ENCODE measurements around the gene ADAM12.
"Not testable (repeated sequence)": the region's sequence is repeated elsewhere in the genome, so short reads cannot be mapped to it uniquely, and the experiment has no call there.

The ADAM12 gene

DNA sequence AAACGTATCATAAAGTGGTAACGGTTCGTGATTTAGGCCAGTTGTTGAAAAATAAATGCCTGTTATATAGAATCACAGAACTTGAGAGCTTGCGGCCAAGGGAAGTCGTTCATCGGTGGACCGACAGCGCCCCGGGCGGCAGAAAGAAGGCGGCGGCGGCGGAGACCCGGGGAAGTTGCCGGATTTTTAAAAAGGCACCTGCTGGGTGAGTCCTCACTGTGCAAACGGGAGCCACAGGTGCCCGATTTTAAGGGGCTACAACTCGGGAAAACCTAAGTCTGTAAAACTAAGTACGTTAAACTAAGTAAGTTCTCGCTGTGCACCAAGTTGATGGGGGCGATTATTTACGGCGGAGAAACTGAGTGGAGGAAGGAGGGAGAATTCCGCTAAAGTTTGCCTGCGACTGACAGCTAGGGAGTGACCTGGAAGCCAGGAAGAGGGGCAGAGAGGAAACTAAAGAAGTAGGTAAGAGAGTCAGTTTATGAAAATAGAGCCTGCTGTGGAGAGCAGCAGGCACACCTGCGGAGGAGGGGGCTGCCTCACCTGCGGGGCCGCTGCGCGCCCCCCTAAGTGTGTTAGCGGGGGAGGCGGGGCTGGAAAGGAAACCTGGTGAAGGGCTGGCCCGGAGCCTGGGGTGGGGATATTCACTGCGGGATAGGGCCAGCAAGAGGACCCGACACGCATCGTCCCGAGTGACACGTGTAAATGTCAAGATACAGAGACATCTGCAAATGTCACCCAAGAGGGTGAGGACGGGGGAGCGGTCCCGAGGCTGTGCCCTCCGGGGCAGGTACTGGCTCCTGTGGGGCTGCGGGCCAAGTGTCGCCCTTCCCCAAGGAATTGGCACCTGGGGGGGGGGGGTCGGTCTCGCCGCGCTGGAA is 996 bp downstream of the ADAM12 start:
- no peak overlapping the region for H3K4me3 ChIP-seq (ENCODE audit: low read depth, low read length)
- TF ChIP-seq, protein P1, sequence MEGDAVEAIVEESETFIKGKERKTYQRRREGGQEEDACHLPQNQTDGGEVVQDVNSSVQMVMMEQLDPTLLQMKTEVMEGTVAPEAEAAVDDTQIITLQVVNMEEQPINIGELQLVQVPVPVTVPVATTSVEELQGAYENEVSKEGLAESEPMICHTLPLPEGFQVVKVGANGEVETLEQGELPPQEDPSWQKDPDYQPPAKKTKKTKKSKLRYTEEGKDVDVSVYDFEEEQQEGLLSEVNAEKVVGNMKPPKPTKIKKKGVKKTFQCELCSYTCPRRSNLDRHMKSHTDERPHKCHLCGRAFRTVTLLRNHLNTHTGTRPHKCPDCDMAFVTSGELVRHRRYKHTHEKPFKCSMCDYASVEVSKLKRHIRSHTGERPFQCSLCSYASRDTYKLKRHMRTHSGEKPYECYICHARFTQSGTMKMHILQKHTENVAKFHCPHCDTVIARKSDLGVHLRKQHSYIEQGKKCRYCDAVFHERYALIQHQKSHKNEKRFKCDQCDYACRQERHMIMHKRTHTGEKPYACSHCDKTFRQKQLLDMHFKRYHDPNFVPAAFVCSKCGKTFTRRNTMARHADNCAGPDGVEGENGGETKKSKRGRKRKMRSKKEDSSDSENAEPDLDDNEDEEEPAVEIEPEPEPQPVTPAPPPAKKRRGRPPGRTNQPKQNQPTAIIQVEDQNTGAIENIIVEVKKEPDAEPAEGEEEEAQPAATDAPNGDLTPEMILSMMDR (IDR thresholded peaks at IDR 0.05; ENCODE audit: borderline replicate concordance, insufficient read depth, low read depth, low read length): peak; percentile 41; the same call in 1 of the 2 replicates

DNA sequence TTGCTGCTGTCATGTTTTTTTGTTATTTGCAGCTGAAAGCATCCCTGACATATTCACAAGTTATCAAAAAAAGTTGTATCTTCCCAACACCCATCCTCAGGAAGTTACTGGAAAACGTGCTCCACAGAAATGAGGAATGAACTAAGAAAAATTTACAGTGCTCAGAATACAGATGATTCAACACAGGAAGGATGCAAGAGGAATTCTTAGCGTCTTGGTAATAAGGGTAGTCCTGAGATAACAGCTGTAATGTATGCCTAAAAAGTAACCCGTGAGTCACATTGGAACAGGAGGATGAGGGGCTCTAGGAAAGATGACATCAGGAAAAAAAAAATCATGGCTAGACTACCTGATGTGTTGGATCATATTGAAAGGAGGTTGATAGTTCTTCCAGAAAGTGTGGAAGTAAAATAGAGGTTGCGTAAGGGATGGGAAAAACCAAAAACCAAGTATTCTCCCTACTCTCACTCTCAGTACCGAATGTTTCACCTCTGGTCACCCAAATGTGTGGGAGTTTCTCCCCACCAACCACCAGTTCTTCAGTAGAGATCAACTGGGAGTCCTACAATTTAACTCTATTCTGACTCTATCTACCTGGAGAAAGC is 3.9 kb downstream of the ADAM12 start:
- no peak overlapping the region for H3K4me3 ChIP-seq (ENCODE audit: low read depth, low read length)
- TF ChIP-seq, protein P1 (IDR thresholded peaks at IDR 0.05; ENCODE audit: borderline replicate concordance, insufficient read depth, low read depth, low read length): no peak

DNA sequence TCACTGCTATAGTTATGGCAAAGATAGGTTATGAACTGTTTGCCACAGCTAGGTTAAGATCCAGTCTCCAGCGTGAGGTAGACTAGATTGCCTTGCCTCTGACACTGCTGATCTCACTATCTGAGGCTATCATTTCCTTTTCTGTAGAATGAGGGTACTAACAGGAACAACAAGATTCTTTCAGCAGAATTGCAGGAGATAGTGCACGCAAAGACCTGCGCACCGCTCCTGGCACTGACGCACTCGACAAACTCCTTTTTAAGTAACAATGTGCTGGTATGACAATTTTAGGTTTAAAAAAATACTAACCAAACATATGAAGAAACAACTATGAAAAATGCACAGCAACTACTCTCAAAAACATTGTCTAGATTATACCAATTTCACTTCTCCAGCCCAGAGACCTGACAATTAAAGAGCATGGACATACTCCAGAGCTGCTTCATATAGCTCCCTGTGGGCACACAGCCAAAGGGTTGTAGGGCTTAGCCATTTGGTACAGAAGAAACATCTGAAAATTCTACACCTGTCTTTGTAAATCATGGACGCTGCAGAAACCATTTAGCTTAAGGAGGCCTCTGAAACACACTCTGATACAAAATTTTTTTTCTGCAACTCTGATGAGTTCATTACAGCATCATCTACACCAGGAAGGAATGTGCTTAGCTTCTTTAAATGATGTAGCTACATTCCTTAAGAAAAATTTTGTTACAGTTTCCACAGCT is 7.8 kb downstream of the ADAM12 start:
- TF ChIP-seq, protein P1 (IDR thresholded peaks at IDR 0.05; ENCODE audit: borderline replicate concordance, insufficient read depth, low read depth, low read length): no peak
- H3K4me3 ChIP-seq (ENCODE audit: low read depth, low read length): no peak overlapping the region

DNA sequence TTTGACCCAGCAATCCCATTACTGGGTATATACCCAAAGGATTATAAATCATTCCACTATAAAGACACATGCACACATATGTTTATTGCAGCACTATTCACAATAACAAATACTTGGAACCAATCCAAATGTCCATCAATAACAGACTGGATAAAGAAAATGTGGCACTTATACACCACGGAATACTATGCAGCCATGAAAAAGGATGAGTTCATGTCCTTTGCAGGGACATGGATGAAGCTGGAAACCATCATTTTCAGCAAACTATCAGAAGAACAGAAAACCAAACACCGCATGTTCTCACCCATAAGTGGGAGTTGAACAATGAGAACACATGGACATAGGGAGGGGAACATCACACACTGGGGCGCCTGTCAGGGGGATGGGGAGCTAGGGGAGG is 9.1 kb downstream of the ADAM12 start:
- H3K4me3 ChIP-seq (ENCODE audit: low read depth, low read length): not testable (repeated sequence)

DNA sequence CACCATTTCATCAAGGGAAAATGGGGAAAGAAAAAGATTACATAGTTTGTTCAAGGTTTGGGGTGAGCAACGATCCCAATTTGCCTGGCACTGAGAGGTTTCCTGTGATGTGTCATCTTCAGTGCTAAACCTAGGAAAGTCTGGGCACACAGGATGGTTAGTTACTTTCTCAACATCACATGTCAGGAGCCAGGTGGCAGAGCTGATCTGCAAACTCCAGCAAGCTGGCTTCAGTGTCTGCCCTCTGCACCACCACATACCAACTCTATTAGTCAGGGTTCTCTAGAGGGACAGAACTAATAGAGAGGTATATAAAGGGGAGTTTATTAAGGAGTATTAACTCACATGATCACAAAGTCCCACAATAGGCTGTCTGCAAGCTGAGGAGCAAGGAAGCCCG is 11.3 kb downstream of the ADAM12 start:
- no peak overlapping the region for H3K4me3 ChIP-seq (ENCODE audit: low read depth, low read length)
- TF ChIP-seq, protein P1 (IDR thresholded peaks at IDR 0.05; ENCODE audit: borderline replicate concordance, insufficient read depth, low read depth, low read length): no peak

DNA sequence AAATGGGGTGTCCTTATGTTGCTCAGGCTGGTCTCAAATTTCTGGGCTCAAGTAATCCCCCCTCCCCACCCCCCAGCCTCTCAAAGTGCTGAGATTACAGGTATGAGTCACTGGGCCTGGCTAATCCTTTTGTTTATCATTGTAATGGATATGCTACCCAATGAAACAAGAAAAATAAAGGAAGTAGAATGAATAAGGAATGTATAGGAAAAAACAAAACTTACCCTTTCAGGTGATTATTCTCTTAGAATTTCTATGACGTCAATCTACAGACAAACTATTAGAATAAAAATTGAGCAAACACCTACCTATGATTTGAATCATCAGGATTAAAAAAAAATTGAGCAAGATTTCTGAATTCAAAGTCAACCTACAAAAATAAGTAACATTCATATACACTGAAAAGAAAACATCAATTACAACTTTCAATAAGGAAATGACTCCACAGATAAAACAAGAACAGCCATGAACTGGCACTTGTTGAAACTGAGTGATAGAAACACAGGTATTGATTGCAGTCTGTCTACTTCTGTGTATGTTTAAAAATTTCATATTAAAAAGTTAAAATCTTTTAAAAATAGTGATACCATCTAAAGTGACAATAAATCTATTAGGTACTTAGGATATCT is 12.2 kb downstream of the ADAM12 start:
- TF ChIP-seq, protein P1 (IDR thresholded peaks at IDR 0.05; ENCODE audit: borderline replicate concordance, insufficient read depth, low read depth, low read length): no peak
- no peak overlapping the region for H3K4me3 ChIP-seq (ENCODE audit: low read depth, low read length)

DNA sequence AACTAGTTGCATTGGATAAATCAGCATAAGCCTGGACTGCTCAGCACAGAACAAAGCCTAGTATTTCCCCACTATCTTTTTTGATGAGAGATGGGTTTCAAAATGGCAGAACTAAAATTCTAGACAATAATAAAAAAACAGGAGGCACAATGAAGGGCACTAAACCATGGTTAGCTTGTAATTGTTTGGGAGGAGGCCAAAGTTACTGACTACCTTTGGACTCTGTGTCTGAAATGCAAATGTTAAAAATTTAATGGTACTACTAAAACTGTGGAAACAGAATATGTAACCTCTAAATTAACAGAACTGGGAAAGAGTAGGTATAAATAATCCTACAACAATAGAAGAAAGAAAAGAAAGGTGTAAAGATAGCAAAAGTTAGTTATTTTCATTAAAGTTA is 13.0 kb downstream of the ADAM12 start:
- H3K4me3 ChIP-seq (ENCODE audit: low read depth, low read length): no peak overlapping the region
- TF ChIP-seq, protein P1 (IDR thresholded peaks at IDR 0.05; ENCODE audit: borderline replicate concordance, insufficient read depth, low read depth, low read length): no peak
